Measurements from ENCODE around the gene KLC3.

DNA sequence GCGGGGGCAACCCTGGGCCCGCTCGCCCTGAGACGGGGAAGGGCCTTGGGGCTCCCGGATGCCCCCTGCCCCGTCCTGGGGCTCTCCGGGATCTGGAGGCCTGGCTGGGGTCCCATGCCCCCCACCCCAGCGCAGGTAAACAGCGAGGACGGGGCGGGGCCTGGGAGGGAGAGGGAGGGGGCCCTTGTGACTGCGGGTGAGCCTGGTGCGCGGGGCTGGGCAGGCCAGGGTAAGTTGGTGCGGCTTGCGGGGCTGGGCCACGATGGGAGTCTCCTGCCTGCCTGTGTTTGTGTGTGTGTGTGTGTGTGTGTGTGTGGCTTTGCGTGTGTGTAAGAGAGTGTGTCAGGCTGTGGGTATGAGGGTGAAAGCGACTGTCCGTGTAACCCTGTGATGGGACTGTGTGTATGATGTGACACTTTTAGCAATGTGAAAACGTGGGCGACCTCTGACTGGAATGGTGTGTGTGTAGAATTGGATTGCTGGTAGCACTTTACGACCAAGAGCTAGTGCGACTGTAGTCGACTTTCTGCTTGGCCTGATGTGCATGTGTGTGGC, 426 bp downstream of the KLC3 start:
- TF ChIP-seq, protein P1, sequence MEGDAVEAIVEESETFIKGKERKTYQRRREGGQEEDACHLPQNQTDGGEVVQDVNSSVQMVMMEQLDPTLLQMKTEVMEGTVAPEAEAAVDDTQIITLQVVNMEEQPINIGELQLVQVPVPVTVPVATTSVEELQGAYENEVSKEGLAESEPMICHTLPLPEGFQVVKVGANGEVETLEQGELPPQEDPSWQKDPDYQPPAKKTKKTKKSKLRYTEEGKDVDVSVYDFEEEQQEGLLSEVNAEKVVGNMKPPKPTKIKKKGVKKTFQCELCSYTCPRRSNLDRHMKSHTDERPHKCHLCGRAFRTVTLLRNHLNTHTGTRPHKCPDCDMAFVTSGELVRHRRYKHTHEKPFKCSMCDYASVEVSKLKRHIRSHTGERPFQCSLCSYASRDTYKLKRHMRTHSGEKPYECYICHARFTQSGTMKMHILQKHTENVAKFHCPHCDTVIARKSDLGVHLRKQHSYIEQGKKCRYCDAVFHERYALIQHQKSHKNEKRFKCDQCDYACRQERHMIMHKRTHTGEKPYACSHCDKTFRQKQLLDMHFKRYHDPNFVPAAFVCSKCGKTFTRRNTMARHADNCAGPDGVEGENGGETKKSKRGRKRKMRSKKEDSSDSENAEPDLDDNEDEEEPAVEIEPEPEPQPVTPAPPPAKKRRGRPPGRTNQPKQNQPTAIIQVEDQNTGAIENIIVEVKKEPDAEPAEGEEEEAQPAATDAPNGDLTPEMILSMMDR (IDR thresholded peaks at IDR 0.05; ENCODE audit: low read depth, low read length, poor library complexity, severe bottlenecking) = no peak
- no peak for TF ChIP-seq EZH2phosphoT487 (IDR thresholded peaks at IDR 0.05; ENCODE audit: borderline replicate concordance, low read length)
